ENCODE data around the gene CRYBG2. TPM values are rescaled to one million over a fixed set of nuclear protein-coding genes. Genes with fewer than 3 reads are reported as not detected.

The CRYBG2 gene
- total RNA-seq, 3 donors from 2014 or later (not counting 1 experiment from before 2014, with no cell fraction given), result 2.5 to 5.8 (median 3.2) TPM

GRCh38 chr1:26357121-26357602, 3.2 kb upstream of the CRYBG2 start:
- no peaks in the 10 kb centered on the region for H3K9me3 ChIP-seq (ENCODE audit: control insufficient read depth, insufficient read depth, low read length)
- no peak overlapping the region for H3K4me3 ChIP-seq (ENCODE audit: low read length)
- H3K4me1 ChIP-seq (ENCODE audit: control insufficient read depth, insufficient read depth, low read length), result peaks cover 27% of the 10 kb centered on the region
- Mint-ChIP-seq H3K27ac (no peak overlapping the region), H3K4me3 (no peak overlapping the region), H3K4me1 (peaks cover 27 to 29% of the 10 kb centered on the region in 2 donors), H3K36me3 (no peaks in the 10 kb centered on the region), H3K9me3 (no peaks in the 10 kb centered on the region), H3K27me3 (ENCODE audit: low read depth in 2 of 2) (peaks cover 42 to 47% of the 10 kb centered on the region in 2 donors)
- no peak for TF ChIP-seq CTCF (IDR thresholded peaks at IDR 0.05)
- peaks cover 24% of the 10 kb centered on the region for H3K27me3 ChIP-seq (ENCODE audit: control insufficient read depth, insufficient read depth, low read length)
- no peaks in the 10 kb centered on the region for H3K36me3 ChIP-seq (ENCODE audit: control insufficient read depth, insufficient read depth, low read length)
- 85% methylated on average over 10 of the region's 10 CpGs for WGBS (ENCODE audit: insufficient coverage)
- intact Hi-C loops (cut with micrococcal nuclease), result no loop called here
- DNase-seq, result no peak
- no peak overlapping the region for H3K27ac ChIP-seq (ENCODE audit: low read length)
- ATAC-seq, result no peak

DNA sequence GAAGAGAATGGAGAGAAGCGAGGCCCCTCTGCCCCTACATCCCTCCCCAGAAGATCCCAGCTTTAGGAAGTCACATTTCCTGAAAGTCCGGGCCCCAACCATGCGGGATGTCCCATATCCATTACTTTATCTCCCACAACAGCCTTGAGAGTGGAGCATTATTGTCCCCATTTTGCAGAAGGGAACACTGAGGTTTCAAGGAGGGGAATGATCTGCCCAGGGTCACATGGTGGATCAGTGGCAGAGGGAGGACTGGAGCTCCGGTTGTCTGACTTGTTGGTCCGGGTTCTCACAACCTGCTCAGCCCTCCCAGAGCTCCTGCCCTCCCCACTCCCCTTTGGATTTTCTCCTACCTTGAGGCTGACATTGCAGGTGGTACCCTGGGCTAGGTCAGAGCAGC, 2.2 kb upstream of the CRYBG2 start:
- H3K27me3 ChIP-seq (ENCODE audit: control insufficient read depth, insufficient read depth, low read length), result peaks cover 15% of the 10 kb centered on the region
- Mint-ChIP-seq H3K4me3 (no peak overlapping the region), H3K4me1 (peaks cover 23 to 28% of the 10 kb centered on the region in 2 donors), H3K36me3 (no peaks in the 10 kb centered on the region), H3K27ac (no peak overlapping the region), H3K27me3 (ENCODE audit: low read depth in 2 of 2) (peaks cover 31 to 42% of the 10 kb centered on the region in 2 donors), H3K9me3 (no peaks in the 10 kb centered on the region)
- no peak overlapping the region for H3K4me3 ChIP-seq (ENCODE audit: low read length)
- no peaks in the 10 kb centered on the region for H3K9me3 ChIP-seq (ENCODE audit: control insufficient read depth, insufficient read depth, low read length)
- no peak overlapping the region for H3K27ac ChIP-seq (ENCODE audit: low read length)
- ATAC-seq, result no peak
- intact Hi-C loops (cut with micrococcal nuclease), result no loop called here
- no peaks in the 10 kb centered on the region for H3K36me3 ChIP-seq (ENCODE audit: control insufficient read depth, insufficient read depth, low read length)
- no peak for DNase-seq
- WGBS (ENCODE audit: insufficient coverage), result 91% methylated on average over 5 of the region's 5 CpGs
- peaks cover 26% of the 10 kb centered on the region for H3K4me1 ChIP-seq (ENCODE audit: control insufficient read depth, insufficient read depth, low read length)
- TF ChIP-seq CTCF (IDR thresholded peaks at IDR 0.05), result no peak

- H3K4me3 ChIP-seq (ENCODE audit: low read length), result no peak overlapping the region
- no peak for DNase-seq
- no peaks in the 10 kb centered on the region for H3K9me3 Mint-ChIP-seq
- no peak overlapping the region for H3K4me3 Mint-ChIP-seq
- 94% methylated on average over 9 of the region's 9 CpGs for WGBS (ENCODE audit: insufficient coverage)
- peaks cover 22 to 33% of the 10 kb centered on the region in 2 donors for H3K27me3 Mint-ChIP-seq (ENCODE audit: low read depth in 2 of 2)
- intact Hi-C loops (cut with micrococcal nuclease), result no loop called here
- no peak overlapping the region for H3K27ac Mint-ChIP-seq
- no peaks in the 10 kb centered on the region for H3K36me3 ChIP-seq (ENCODE audit: control insufficient read depth, insufficient read depth, low read length)
- TF ChIP-seq CTCF (IDR thresholded peaks at IDR 0.05), result no peak
- H3K9me3 ChIP-seq (ENCODE audit: control insufficient read depth, insufficient read depth, low read length), result no peaks in the 10 kb centered on the region
- H3K4me1 ChIP-seq (ENCODE audit: control insufficient read depth, insufficient read depth, low read length), result peaks cover 15% of the 10 kb centered on the region
- H3K27ac ChIP-seq (ENCODE audit: low read length), result no peak overlapping the region
- H3K27me3 ChIP-seq (ENCODE audit: control insufficient read depth, insufficient read depth, low read length), result peaks cover 4% of the 10 kb centered on the region
- no peak for ATAC-seq
- peaks cover 12 to 20% of the 10 kb centered on the region in 2 donors for H3K4me1 Mint-ChIP-seq
- H3K36me3 Mint-ChIP-seq, result no peaks in the 10 kb centered on the region
Observed at GRCh38 chr1:26354972-26355371, 1.0 kb upstream of the CRYBG2 start.

DNA sequence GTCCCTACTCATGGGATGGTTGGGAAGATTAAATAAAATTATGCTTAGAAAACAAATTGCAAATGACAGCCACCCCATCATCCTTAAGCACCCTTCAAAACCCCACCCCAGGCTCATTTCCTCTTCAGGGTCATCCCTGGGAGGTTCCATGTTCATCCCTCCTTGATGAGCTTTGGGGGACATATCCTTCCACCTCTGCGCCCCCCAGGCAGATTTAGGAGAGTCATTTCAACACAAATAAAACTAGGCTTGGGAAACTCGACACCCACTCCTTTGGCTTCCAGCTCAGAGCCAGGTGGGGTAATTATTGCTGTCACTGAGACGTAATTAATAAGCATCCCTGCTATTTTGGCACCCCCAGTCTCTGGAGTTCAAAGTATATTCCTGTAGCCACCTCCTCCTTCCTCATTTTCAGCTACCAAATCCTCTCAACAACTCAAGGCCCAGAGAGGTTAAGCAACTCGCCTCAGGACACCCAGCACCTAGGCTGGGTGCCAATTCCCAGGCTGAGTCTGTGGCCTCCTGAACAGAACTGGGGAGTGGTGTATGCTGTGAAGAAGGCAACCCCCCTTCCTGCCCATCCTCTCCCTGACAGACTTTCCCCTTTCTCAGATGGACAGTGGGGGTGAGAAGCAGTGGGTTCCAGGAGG, 595 bp downstream of the CRYBG2 start:
- 96% methylated on average over 3 of the region's 4 CpGs for WGBS (ENCODE audit: insufficient coverage)
- Mint-ChIP-seq H3K27me3 (ENCODE audit: low read depth in 2 of 2) (peaks cover 6 to 26% of the 10 kb centered on the region in 2 donors), H3K4me1 (peaks cover 5 to 7% of the 10 kb centered on the region in 2 donors), H3K27ac (no peak overlapping the region), H3K9me3 (no peaks in the 10 kb centered on the region), H3K36me3 (no peaks in the 10 kb centered on the region), H3K4me3 (no peak overlapping the region)
- peaks cover 5% of the 10 kb centered on the region for H3K4me1 ChIP-seq (ENCODE audit: control insufficient read depth, insufficient read depth, low read length)
- no peak for ATAC-seq
- no peak overlapping the region for H3K4me3 ChIP-seq (ENCODE audit: low read length)
- intact Hi-C loops (cut with micrococcal nuclease), result no loop called here
- H3K27ac ChIP-seq (ENCODE audit: low read length), result no peak overlapping the region
- H3K36me3 ChIP-seq (ENCODE audit: control insufficient read depth, insufficient read depth, low read length), result no peaks in the 10 kb centered on the region
- no peaks in the 10 kb centered on the region for H3K9me3 ChIP-seq (ENCODE audit: control insufficient read depth, insufficient read depth, low read length)
- H3K27me3 ChIP-seq (ENCODE audit: control insufficient read depth, insufficient read depth, low read length), result no peaks in the 10 kb centered on the region
- DNase-seq, result no peak
- TF ChIP-seq CTCF (IDR thresholded peaks at IDR 0.05), result no peak

Data from natural killer cell (primary cell).